GM23248 (cell line): ENCODE results near the gene AMOTL1.

Source experiments
- EZH2 ChIP-seq: fragments of 200-600 bp; sonication (generic); IDR thresholded peaks from 2 replicates; pipeline ENCODE4 v1.6.1; 2018; ENCODE audit warnings: antibody characterized with exemption, mild to moderate bottlenecking; ENCODE audit not compliant: insufficient read depth, poor library complexity, severe bottlenecking
- EZH2phosphoT487 ChIP-seq: fragments of 200-600 bp; sonication (generic); IDR thresholded peaks from 2 replicates; pipeline ENCODE4 v1.6.1; 2018; ENCODE audit warnings: antibody characterized with exemption, moderate library complexity, mild to moderate bottlenecking, low read depth; ENCODE audit not compliant: insufficient read depth

DNA sequence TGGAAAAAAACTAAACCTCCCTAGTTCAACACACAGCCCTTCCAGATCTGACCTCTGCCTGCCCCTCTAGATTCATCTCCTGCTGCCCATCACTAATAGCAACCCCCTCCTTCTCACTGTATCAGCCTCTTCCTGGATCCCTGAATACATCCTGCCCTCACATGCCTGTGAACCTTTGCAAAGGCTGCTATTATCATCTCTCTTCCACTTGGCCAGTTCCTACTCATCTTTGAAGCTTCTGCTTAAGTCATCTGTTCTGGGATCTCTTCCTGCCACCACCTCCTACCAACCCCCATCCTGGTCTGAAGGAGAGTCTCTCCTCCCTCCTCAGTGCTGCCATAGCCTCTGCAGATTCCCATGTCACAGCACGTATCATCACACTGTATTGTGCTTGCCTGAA, 38.0 kb upstream of the AMOTL1 start:
- TF ChIP-seq EZH2: no peak
- TF ChIP-seq EZH2phosphoT487: no peak
